ES-I3 (cell line): ENCODE results near the gene CDK7.
"Not testable (repeated sequence)": the region's sequence is repeated elsewhere in the genome, so short reads cannot be mapped to it uniquely, and the experiment has no call there.

Source experiments
- H3K36me3 ChIP-seq: 2 replicates; pipeline ENCODE4 v1.6.1; 2013; ENCODE audit warnings: mild to moderate bottlenecking, low read length, control low read depth, moderate library complexity; ENCODE audit not compliant: insufficient read depth
- H3K4me1 ChIP-seq: 2 replicates; pipeline ENCODE4 v1.6.1; 2013; ENCODE audit warnings: mild to moderate bottlenecking, control low read depth, low read length; ENCODE audit not compliant: insufficient read depth
- H3K9ac ChIP-seq: 2 replicates; pipeline ENCODE4 v1.6.1; 2013; ENCODE audit warnings: low read depth, mild to moderate bottlenecking, low read length, moderate library complexity
- H3K9me3 ChIP-seq: 2 replicates; pipeline ENCODE4 v1.6.1; 2013; ENCODE audit warnings: mild to moderate bottlenecking, low read length, moderate library complexity; ENCODE audit not compliant: control insufficient read depth, insufficient read depth

The CDK7 gene

GRCh38 chr5:69220371-69220770 is 14.3 kb upstream of the CDK7 start:
- H3K4me1 ChIP-seq, H3K36me3 ChIP-seq, H3K9ac ChIP-seq, H3K9me3 ChIP-seq: not testable (repeated sequence)

GRCh38 chr5:69220833-69221232 is 13.9 kb upstream of the CDK7 start:
- H3K9me3 ChIP-seq, H3K36me3 ChIP-seq, H3K9ac ChIP-seq, H3K4me1 ChIP-seq: not testable (repeated sequence)

GRCh38 chr5:69224520-69224919 is 10.2 kb upstream of the CDK7 start:
- H3K4me1 ChIP-seq, result no peaks in the 10 kb centered on the region
- H3K36me3 ChIP-seq, result no peaks in the 10 kb centered on the region
- no peaks in the 10 kb centered on the region for H3K9me3 ChIP-seq
- H3K9ac ChIP-seq, result no peak overlapping the region

GRCh38 chr5:69225860-69226259 is 8.8 kb upstream of the CDK7 start:
- no peaks in the 10 kb centered on the region for H3K4me1 ChIP-seq
- H3K36me3 ChIP-seq, result no peaks in the 10 kb centered on the region
- H3K9ac ChIP-seq, result no peak overlapping the region
- no peaks in the 10 kb centered on the region for H3K9me3 ChIP-seq

GRCh38 chr5:69230181-69230580 is 4.5 kb upstream of the CDK7 start:
- Histone ChIP-seq H3K9ac (no peak overlapping the region), H3K36me3 (no peaks in the 10 kb centered on the region), H3K4me1 (no peaks in the 10 kb centered on the region; the same call in 1 of the 2 replicates), H3K9me3 (no peaks in the 10 kb centered on the region)

GRCh38 chr5:69231281-69231680 is 3.4 kb upstream of the CDK7 start:
- Histone ChIP-seq H3K36me3 (no peaks in the 10 kb centered on the region), H3K4me1 (no peaks in the 10 kb centered on the region; the same call in 1 of the 2 replicates), H3K9ac (no peak overlapping the region), H3K9me3 (no peaks in the 10 kb centered on the region)

- H3K4me1 ChIP-seq, result no peaks in the 10 kb centered on the region; the same call in 1 of the 2 replicates
- H3K9me3 ChIP-seq, result no peaks in the 10 kb centered on the region
- H3K36me3 ChIP-seq, result no peaks in the 10 kb centered on the region
- H3K9ac ChIP-seq, result no peak overlapping the region
Measured at GRCh38 chr5:69231851-69232250, 2.8 kb upstream of the CDK7 start.

- H3K4me1 ChIP-seq, H3K9me3 ChIP-seq, H3K9ac ChIP-seq, H3K36me3 ChIP-seq: not testable (repeated sequence)
Measured at GRCh38 chr5:69236733-69237132, 2.0 kb downstream of the CDK7 start.

- no peaks in the 10 kb centered on the region for H3K9me3 ChIP-seq
- H3K36me3 ChIP-seq, result no peaks in the 10 kb centered on the region
- H3K9ac ChIP-seq, result no peak overlapping the region
- no peaks in the 10 kb centered on the region; the same call in 1 of the 2 replicates for H3K4me1 ChIP-seq
Measured at GRCh38 chr5:69237877-69238276, 3.2 kb downstream of the CDK7 start.

GRCh38 chr5:69238760-69239251 is 4.1 kb downstream of the CDK7 start:
- Histone ChIP-seq H3K36me3 (no peaks in the 10 kb centered on the region), H3K9ac (no peak overlapping the region), H3K4me1 (no peaks in the 10 kb centered on the region; the same call in 1 of the 2 replicates), H3K9me3 (no peaks in the 10 kb centered on the region)

- Histone ChIP-seq H3K9ac (no peak overlapping the region), H3K4me1 (no peaks in the 10 kb centered on the region), H3K9me3 (no peaks in the 10 kb centered on the region), H3K36me3 (no peaks in the 10 kb centered on the region)
Measured at GRCh38 chr5:69242215-69242927, 7.7 kb downstream of the CDK7 start.

- no peak overlapping the region for H3K9ac ChIP-seq
- no peaks in the 10 kb centered on the region; the same call in 1 of the 2 replicates for H3K4me1 ChIP-seq
- H3K9me3 ChIP-seq, result no peaks in the 10 kb centered on the region
- no peaks in the 10 kb centered on the region for H3K36me3 ChIP-seq
Measured at GRCh38 chr5:69245031-69245430, 10.3 kb downstream of the CDK7 start.

- no peaks in the 10 kb centered on the region for H3K36me3 ChIP-seq
- no peaks in the 10 kb centered on the region for H3K9me3 ChIP-seq
- no peak overlapping the region for H3K9ac ChIP-seq
- no peaks in the 10 kb centered on the region; the same call in 1 of the 2 replicates for H3K4me1 ChIP-seq
Measured at GRCh38 chr5:69248019-69248418, 13.3 kb downstream of the CDK7 start.

GRCh38 chr5:69250593-69250992 is 15.9 kb downstream of the CDK7 start:
- Histone ChIP-seq H3K36me3 (no peaks in the 10 kb centered on the region), H3K9ac (no peak overlapping the region), H3K9me3 (no peaks in the 10 kb centered on the region), H3K4me1 (no peaks in the 10 kb centered on the region; the same call in 1 of the 2 replicates)

- H3K9ac ChIP-seq, result no peak overlapping the region
- H3K9me3 ChIP-seq, result no peaks in the 10 kb centered on the region
- peaks cover 2% of the 10 kb centered on the region; the same call in 1 of the 2 replicates for H3K36me3 ChIP-seq
- H3K4me1 ChIP-seq, result no peaks in the 10 kb centered on the region; the same call in 1 of the 2 replicates
Measured at GRCh38 chr5:69252437-69252836, 17.8 kb downstream of the CDK7 start.
